T-helper 2 cell treated with Interferon-gamma antibody and Interleukin-4, amounts not matched to agents 5 μg/mL and 100 μg/mL, for 36 hours (primary cell): ENCODE measurements around the gene IGF2BP3.

Source experiments
- DNase-seq: peaks from one replicate; pipeline ENCODE4 v3.0.0; 2021; ENCODE audit warnings: low spot score
- H3K27ac Mint-ChIP-seq: one replicate; pipeline ENCODE4 v1.8.0; 2021; ENCODE audit warnings: mild to moderate bottlenecking, mixed read lengths
- H3K27me3 Mint-ChIP-seq: one replicate; pipeline ENCODE4 v1.8.0; 2021; ENCODE audit warnings: low read depth, mixed read lengths
- H3K36me3 Mint-ChIP-seq: one replicate; pipeline ENCODE4 v1.8.0; 2021; ENCODE audit warnings: low read depth, mixed read lengths
- H3K4me1 Mint-ChIP-seq: one replicate; pipeline ENCODE4 v1.8.0; 2021; ENCODE audit warnings: low read depth, mixed read lengths
- H3K4me3 Mint-ChIP-seq: one replicate; pipeline ENCODE4 v1.8.0; 2022; ENCODE audit warnings: mild to moderate bottlenecking, moderate library complexity, mixed read lengths
- H3K9me3 Mint-ChIP-seq: one replicate; pipeline ENCODE4 v1.8.0; 2021; ENCODE audit warnings: mixed read lengths

IGF2BP3 gene

GRCh38 chr7:23467806-23468525 lies 2.3 kb downstream of the IGF2BP3 start:
- peak overlapping the region; percentile 72 for H3K27ac Mint-ChIP-seq
- H3K4me1 Mint-ChIP-seq = peaks cover 47% of the 10 kb centered on the region
- H3K9me3 Mint-ChIP-seq = no peaks in the 10 kb centered on the region
- DNase-seq = peak; percentile 40
- peak overlapping the region; percentile 82 for H3K4me3 Mint-ChIP-seq
- peaks cover 31% of the 10 kb centered on the region for H3K27me3 Mint-ChIP-seq
- peaks cover 13% of the 10 kb centered on the region for H3K36me3 Mint-ChIP-seq

GRCh38 chr7:23467291-23467805 lies 2.9 kb downstream of the IGF2BP3 start:
- peak overlapping the region; percentile 60 for H3K27ac Mint-ChIP-seq
- H3K9me3 Mint-ChIP-seq = no peaks in the 10 kb centered on the region
- H3K27me3 Mint-ChIP-seq = peaks cover 32% of the 10 kb centered on the region
- DNase-seq = no peak
- H3K4me1 Mint-ChIP-seq = peaks cover 46% of the 10 kb centered on the region
- H3K4me3 Mint-ChIP-seq = peak overlapping the region; percentile 82
- peaks cover 13% of the 10 kb centered on the region for H3K36me3 Mint-ChIP-seq

DNA sequence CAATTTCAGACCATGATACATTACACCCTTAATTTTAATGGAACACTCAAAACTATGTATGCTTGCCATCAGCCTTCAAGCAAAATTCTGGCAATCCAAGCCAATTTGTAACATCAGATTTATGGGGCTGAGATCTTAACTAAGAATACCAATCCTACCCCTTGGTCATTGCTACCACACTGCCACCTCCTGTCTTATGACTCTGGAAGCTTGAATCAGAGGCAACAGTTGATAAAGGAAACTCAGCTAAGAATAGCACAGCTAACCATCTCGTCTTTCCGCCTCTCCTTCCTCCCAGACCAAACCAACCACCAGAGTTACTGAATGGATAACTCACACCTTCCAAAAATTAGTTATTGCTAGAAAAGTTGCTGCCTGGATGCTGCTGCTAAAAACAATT lies 7.4 kb downstream of the IGF2BP3 start:
- Mint-ChIP-seq H3K4me1 (peaks cover 44% of the 10 kb centered on the region), H3K4me3 (peak overlapping the region; percentile 17), H3K36me3 (peaks cover 28% of the 10 kb centered on the region), H3K27me3 (peaks cover 34% of the 10 kb centered on the region), H3K9me3 (no peaks in the 10 kb centered on the region), H3K27ac (no peak overlapping the region)
- peak; percentile 17 for DNase-seq

GRCh38 chr7:23458044-23458443 lies 12.2 kb downstream of the IGF2BP3 start:
- Mint-ChIP-seq H3K9me3 (no peaks in the 10 kb centered on the region), H3K27ac (no peak overlapping the region), H3K36me3 (peaks cover 16% of the 10 kb centered on the region), H3K4me1 (peaks cover 27% of the 10 kb centered on the region), H3K4me3 (no peak overlapping the region), H3K27me3 (peaks cover 19% of the 10 kb centered on the region)
- DNase-seq = no peak

GRCh38 chr7:23456093-23456492 lies 14.2 kb downstream of the IGF2BP3 start:
- DNase-seq = no peak
- H3K4me1 Mint-ChIP-seq = peaks cover 12% of the 10 kb centered on the region
- no peak overlapping the region for H3K27ac Mint-ChIP-seq
- H3K27me3 Mint-ChIP-seq = peaks cover 12% of the 10 kb centered on the region
- no peaks in the 10 kb centered on the region for H3K9me3 Mint-ChIP-seq
- no peak overlapping the region for H3K4me3 Mint-ChIP-seq
- peaks cover 8% of the 10 kb centered on the region for H3K36me3 Mint-ChIP-seq

DNA sequence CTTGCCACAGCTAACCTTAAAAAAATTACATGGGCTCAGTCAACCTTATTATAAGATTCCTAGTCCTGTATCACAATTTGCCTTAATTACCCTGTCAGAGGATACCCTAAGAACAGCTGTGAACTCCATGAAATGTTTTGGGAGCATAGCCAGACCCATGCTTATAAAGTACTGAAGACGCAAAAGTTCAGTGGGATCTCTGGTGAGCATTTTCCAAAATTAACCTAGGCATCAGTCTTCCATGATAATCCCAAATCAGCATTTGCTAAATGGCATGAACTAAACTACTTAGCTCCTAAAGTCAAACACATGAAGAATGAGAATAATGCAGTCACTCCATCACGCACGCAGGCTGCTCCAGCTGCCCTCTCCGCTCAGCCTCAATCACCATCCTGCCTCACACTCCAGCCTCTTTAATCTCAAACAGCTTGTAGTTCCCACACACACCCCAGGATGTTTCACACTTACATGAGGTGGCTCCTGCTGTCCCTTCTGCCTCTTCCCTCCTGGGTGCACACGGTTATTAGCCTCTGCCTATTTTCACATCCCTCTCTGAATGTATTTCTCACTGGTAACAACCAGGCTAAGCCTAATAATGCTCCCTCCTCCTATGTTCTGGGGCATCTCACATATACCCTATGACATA lies 15.3 kb downstream of the IGF2BP3 start:
- Mint-ChIP-seq H3K4me1 (peaks cover 13% of the 10 kb centered on the region), H3K27ac (no peak overlapping the region), H3K4me3 (no peak overlapping the region), H3K9me3 (no peaks in the 10 kb centered on the region), H3K27me3 (peaks cover 9% of the 10 kb centered on the region), H3K36me3 (peaks cover 7% of the 10 kb centered on the region)
- DNase-seq = no peak

DNA sequence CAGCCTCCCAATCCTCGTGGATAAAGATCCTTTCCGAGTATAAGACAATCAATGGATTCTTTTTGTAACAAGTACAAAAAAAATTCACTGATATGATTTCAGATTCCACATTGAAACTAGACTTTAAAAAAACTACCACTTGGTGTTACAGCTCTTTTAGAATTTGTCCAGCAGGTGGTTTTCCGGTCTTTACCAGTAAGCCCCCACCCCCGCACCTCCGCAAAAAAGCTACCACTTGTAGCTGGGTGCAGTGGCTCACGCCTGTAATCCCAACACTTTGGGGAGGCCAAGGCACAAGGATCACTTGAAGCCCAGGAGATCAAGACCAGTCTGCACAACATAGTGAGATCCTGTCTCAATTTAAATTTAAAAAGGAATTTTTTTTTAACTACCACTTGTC lies 19.8 kb downstream of the IGF2BP3 start:
- DNase-seq = no peak
- H3K4me1 Mint-ChIP-seq = peaks cover 4% of the 10 kb centered on the region
- no peak overlapping the region for H3K4me3 Mint-ChIP-seq
- H3K27ac Mint-ChIP-seq = no peak overlapping the region
- no peaks in the 10 kb centered on the region for H3K36me3 Mint-ChIP-seq
- H3K27me3 Mint-ChIP-seq = peaks cover 4% of the 10 kb centered on the region
- no peaks in the 10 kb centered on the region for H3K9me3 Mint-ChIP-seq

DNA sequence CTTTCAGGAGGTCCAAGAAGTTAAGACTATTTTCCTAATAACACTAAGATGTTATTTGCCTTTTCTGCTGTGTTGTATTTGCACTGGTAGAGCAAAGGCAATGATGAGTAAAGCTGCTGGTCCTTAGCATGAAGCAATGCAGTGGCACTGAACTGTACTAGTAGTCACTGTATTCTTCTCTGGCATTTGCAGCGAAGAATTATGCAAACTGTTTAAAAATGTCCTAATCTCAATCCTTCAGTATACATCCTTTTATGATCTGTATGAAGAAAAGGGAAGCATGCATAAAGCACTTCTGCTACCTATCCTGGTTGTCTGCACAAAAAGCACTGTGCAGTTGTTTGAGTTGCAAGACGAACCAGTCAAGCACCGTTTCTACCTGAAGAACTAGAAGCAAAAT lies 20.4 kb downstream of the IGF2BP3 start:
- H3K4me1 Mint-ChIP-seq = peaks cover 3% of the 10 kb centered on the region
- no peak overlapping the region for H3K4me3 Mint-ChIP-seq
- H3K9me3 Mint-ChIP-seq = no peaks in the 10 kb centered on the region
- DNase-seq = no peak
- H3K36me3 Mint-ChIP-seq = no peaks in the 10 kb centered on the region
- H3K27me3 Mint-ChIP-seq = no peaks in the 10 kb centered on the region
- no peak overlapping the region for H3K27ac Mint-ChIP-seq

GRCh38 chr7:23445326-23445725 lies 25.0 kb downstream of the IGF2BP3 start:
- no peak overlapping the region for H3K27ac Mint-ChIP-seq
- no peaks in the 10 kb centered on the region for H3K9me3 Mint-ChIP-seq
- H3K27me3 Mint-ChIP-seq = no peaks in the 10 kb centered on the region
- H3K4me1 Mint-ChIP-seq = peaks cover under 1% of the 10 kb centered on the region
- H3K4me3 Mint-ChIP-seq = no peak overlapping the region
- DNase-seq = no peak
- no peaks in the 10 kb centered on the region for H3K36me3 Mint-ChIP-seq

DNA sequence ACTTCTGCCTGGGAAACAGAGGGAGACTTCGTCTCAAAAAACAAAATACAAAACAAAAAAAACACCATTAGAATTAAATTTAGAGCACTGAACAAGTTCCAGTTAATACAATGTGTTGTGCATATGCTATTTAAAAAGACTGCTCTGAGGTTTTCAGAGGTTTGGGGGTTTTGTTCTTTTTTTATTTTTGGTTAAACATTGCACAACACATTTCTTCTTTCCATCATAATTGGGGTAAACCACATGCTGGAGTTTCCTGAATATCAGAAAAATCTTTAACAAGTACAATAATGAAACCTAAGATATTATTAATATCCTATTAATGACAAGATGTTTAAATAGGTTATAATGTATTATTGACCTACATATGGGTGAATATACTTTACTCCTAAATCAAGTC lies 26.3 kb downstream of the IGF2BP3 start:
- Mint-ChIP-seq H3K36me3 (no peaks in the 10 kb centered on the region), H3K4me3 (no peak overlapping the region), H3K9me3 (no peaks in the 10 kb centered on the region), H3K4me1 (no peaks in the 10 kb centered on the region), H3K27me3 (no peaks in the 10 kb centered on the region), H3K27ac (no peak overlapping the region)
- DNase-seq = no peak

DNA sequence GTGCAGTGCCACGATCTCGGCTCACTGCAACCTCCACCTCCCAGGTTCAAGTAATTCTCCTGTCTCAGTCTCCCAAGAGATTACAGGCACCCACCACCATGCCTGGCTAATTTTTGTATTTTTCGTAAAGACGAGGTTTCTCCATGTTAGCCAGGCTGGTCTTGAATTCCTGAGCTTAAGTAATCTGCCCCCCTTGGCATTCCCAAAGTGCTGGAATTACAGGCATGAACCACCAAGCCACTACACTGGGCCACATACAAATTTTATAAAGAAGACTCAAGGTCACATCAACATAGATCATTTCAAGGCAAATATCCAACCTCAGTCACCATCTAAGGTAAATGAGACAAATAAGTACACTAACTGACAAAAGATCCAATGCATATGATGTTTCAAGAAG lies 32.1 kb downstream of the IGF2BP3 start:
- H3K4me1 Mint-ChIP-seq = peaks cover 14% of the 10 kb centered on the region
- H3K27ac Mint-ChIP-seq = no peak overlapping the region
- H3K9me3 Mint-ChIP-seq = no peaks in the 10 kb centered on the region
- no peaks in the 10 kb centered on the region for H3K36me3 Mint-ChIP-seq
- no peaks in the 10 kb centered on the region for H3K27me3 Mint-ChIP-seq
- no peak overlapping the region for H3K4me3 Mint-ChIP-seq
- DNase-seq = no peak

- H3K27ac Mint-ChIP-seq = no peak overlapping the region
- H3K9me3 Mint-ChIP-seq = no peaks in the 10 kb centered on the region
- H3K36me3 Mint-ChIP-seq = no peaks in the 10 kb centered on the region
- peaks cover 36% of the 10 kb centered on the region for H3K4me1 Mint-ChIP-seq
- no peak for DNase-seq
- H3K27me3 Mint-ChIP-seq = no peaks in the 10 kb centered on the region
- H3K4me3 Mint-ChIP-seq = no peak overlapping the region
Measured at GRCh38 chr7:23434147-23434917, 36.0 kb downstream of the IGF2BP3 start.

DNA sequence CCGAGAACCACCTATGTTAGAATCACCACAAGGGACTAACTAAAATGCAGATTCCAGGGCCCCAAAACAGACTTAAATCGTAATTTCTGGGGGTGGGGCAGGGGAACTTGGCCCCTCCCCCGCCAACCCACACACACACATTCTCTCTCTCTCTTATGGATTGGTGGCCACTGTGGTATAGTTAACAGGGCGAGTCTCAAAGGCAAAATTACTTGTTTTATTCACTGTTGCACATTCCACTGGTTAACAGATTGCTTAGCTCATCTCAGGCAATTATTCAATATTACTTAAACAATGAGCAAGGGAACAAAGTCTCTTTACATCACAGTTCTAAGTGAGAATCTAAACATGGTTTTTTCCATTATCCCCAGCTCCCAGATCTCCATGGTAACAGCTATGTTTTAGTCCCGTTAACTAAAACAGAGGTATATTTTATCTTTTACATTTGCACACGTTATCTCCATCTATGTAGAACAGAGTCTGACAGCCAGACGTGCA lies 38.5 kb downstream of the IGF2BP3 start:
- Mint-ChIP-seq H3K4me1 (peaks cover 37% of the 10 kb centered on the region), H3K9me3 (no peaks in the 10 kb centered on the region), H3K4me3 (no peak overlapping the region), H3K36me3 (no peaks in the 10 kb centered on the region), H3K27ac (no peak overlapping the region), H3K27me3 (no peaks in the 10 kb centered on the region)
- no peak for DNase-seq

DNA sequence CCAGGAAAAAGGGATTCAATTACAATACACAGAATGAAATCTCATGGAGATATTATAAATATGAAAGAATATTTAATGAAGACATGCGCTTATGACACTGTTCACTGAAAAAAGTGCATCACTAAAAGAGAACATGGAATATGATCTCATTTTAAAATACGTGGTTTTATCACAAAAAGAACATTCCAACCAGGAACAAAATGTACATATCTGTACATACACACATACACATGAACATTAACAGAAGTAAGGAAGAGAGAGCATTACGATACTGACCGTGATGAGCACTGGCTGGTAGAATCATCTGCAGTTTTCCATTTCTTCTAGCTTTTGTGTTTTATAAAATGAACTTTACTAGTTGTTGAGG lies 39.4 kb downstream of the IGF2BP3 start:
- Mint-ChIP-seq H3K27me3 (no peaks in the 10 kb centered on the region), H3K4me3 (no peak overlapping the region)

More for the DNA sequence above, 39.4 kb downstream of the IGF2BP3 start:
- peaks cover 40% of the 10 kb centered on the region for H3K4me1 Mint-ChIP-seq
- DNase-seq = no peak
- H3K27ac Mint-ChIP-seq = no peak overlapping the region
- no peaks in the 10 kb centered on the region for H3K36me3 Mint-ChIP-seq
- H3K9me3 Mint-ChIP-seq = no peaks in the 10 kb centered on the region
